IMR-90 (cell line): Measurements from ENCODE around the gene KLHL25. TPM values are rescaled to one million over a fixed set of nuclear protein-coding genes. Genes with fewer than 3 reads are reported as not detected.

Source experiments
- ATAC-seq: fragments of 200-7000 bp; cut with Tn5 transposase; 2 replicates; pipeline ENCODE4 v1.9.1; 2020; ENCODE audit warnings: low read depth, mild to moderate bottlenecking, moderate library complexity
- BruUV-seq: library from RNA; stranded (reverse); fragments of 400-500 nt; replicated peaks from 2 replicates; lab custom pipeline; 2021; lab: Mats Ljungman, UMichigan
- CTCF ChIA-PET: fragments of 300-600 bp; formaldehyde crosslinking; extraction: SDS; loops from one replicate; lab custom pipeline; 2021; ENCODE audit warnings: antibody characterized with exemption; lab: Yijun Ruan, JAX
- POLR2A ChIA-PET: fragments of 300-600 bp; sonication (Branson Sonifier 250); formaldehyde crosslinking; loops from one replicate; lab custom pipeline; 2022; ENCODE audit warnings: antibody characterized with exemption; ENCODE audit not compliant: unreplicated experiment; lab: Charles Lee
- DNase-seq: peaks from one replicate; pipeline ENCODE4 v3.0.0; 2013
- H2AFZ ChIP-seq: replicated peaks from 2 replicates; pipeline ENCODE3; 2013; ENCODE audit warnings: low read length, mild to moderate bottlenecking; ENCODE audit not compliant: poor library complexity
- H2AK5ac ChIP-seq: 2 replicates; pipeline ENCODE4 v1.6.1; 2013; ENCODE audit warnings: low read depth, low read length, inconsistent platforms
- H2AK9ac ChIP-seq: replicated peaks from 2 replicates; pipeline ENCODE3; 2013; ENCODE audit warnings: mild to moderate bottlenecking, low read depth, low read length, moderate library complexity; ENCODE audit not compliant: poor library complexity
- H2BK120ac ChIP-seq: 2 replicates; pipeline ENCODE4 v1.6.1; 2013; ENCODE audit warnings: low read depth, low read length, inconsistent platforms
- H2BK15ac ChIP-seq: 3 replicates; pipeline ENCODE4 v1.6.1; 2013; ENCODE audit warnings: low read depth, low read length, inconsistent platforms
- H2BK20ac ChIP-seq: 2 replicates; pipeline ENCODE4 v1.6.1; 2013; ENCODE audit warnings: low read depth, mild to moderate bottlenecking, inconsistent platforms, low read length, moderate library complexity
- H2BK5ac ChIP-seq: 2 replicates; pipeline ENCODE4 v1.6.1; 2013; ENCODE audit warnings: mild to moderate bottlenecking, low read depth, low read length, inconsistent platforms; ENCODE audit not compliant: poor library complexity, severe bottlenecking
- H3K14ac ChIP-seq: replicated peaks from 2 replicates; pipeline ENCODE4 v1.6.1; 2013; ENCODE audit warnings: low read depth, low read length, inconsistent platforms
- H3K18ac ChIP-seq: 2 replicates; pipeline ENCODE4 v1.6.1; 2013; ENCODE audit warnings: low read depth, low read length, control low read depth
- H3K23ac ChIP-seq: 2 replicates; pipeline ENCODE4 v1.6.1; 2013; ENCODE audit warnings: low read depth, low read length, inconsistent platforms
- H3K27ac ChIP-seq: 2 replicates; pipeline ENCODE4 v1.5.1; 2013; ENCODE audit warnings: mild to moderate bottlenecking, control low read depth, low read length; ENCODE audit not compliant: insufficient read depth
- H3K27me3 ChIP-seq: 2 replicates; pipeline ENCODE4 v1.6.1; 2013; ENCODE audit warnings: low read length; ENCODE audit not compliant: control insufficient read depth, insufficient read depth
- H3K36me3 ChIP-seq: 2 replicates; pipeline ENCODE4 v1.6.1; 2013; ENCODE audit warnings: low read length, mixed read lengths; ENCODE audit not compliant: control insufficient read depth, insufficient read depth
- H3K4ac ChIP-seq: 2 replicates; pipeline ENCODE4 v1.6.1; 2013; ENCODE audit warnings: low read depth, low read length, inconsistent platforms
- H3K4me1 ChIP-seq: 2 replicates; pipeline ENCODE4 v1.6.1; 2013; ENCODE audit warnings: low read length, mixed read lengths; ENCODE audit not compliant: control insufficient read depth, insufficient read depth
- H3K4me2 ChIP-seq: 2 replicates; pipeline ENCODE4 v1.6.1; 2013; ENCODE audit warnings: low read depth, mild to moderate bottlenecking, control low read depth, low read length, moderate library complexity
- H3K4me3 ChIP-seq: 2 replicates; pipeline ENCODE4 v1.5.1; 2013; ENCODE audit warnings: low read depth, mild to moderate bottlenecking, control low read depth, low read length, moderate library complexity; ENCODE audit not compliant: insufficient read depth
- H3K56ac ChIP-seq: 2 replicates; pipeline ENCODE4 v1.6.1; 2013; ENCODE audit warnings: low read length, inconsistent platforms; ENCODE audit not compliant: insufficient read depth; ENCODE audit errors: extremely low read depth
- H3K79me1 ChIP-seq, 2 experiments: 2 replicates each; pipeline ENCODE4 v1.6.1; 2013; ENCODE audit warnings: low read length in 2 of 2, inconsistent platforms in 1 of 2, low read depth in 1 of 2
- H3K9ac ChIP-seq: 2 replicates; pipeline ENCODE4 v1.6.1; 2013; ENCODE audit warnings: low read depth, low read length, control low read depth
- H3K9me1 ChIP-seq: 2 replicates; pipeline ENCODE4 v1.6.1; 2013; ENCODE audit warnings: low read length, inconsistent platforms; ENCODE audit not compliant: insufficient read depth
- H3K9me3 ChIP-seq: 2 replicates; pipeline ENCODE4 v1.6.1; 2013; ENCODE audit warnings: low read length; ENCODE audit not compliant: control insufficient read depth, insufficient read depth
- H4K20me1 ChIP-seq: 2 replicates; pipeline ENCODE4 v1.6.1; 2013; ENCODE audit warnings: low read length, inconsistent platforms; ENCODE audit not compliant: insufficient read depth
- H4K5ac ChIP-seq: 2 replicates; pipeline ENCODE4 v1.6.1; 2013; ENCODE audit warnings: mild to moderate bottlenecking, low read depth, low read length, control low read depth
- H4K8ac ChIP-seq, 2 experiments: 2 replicates each; pipeline ENCODE4 v1.6.1; 2013; ENCODE audit warnings: low read depth in 2 of 2, low read length in 2 of 2, control low read depth in 1 of 2, inconsistent platforms in 1 of 2
- H4K91ac ChIP-seq: 2 replicates; pipeline ENCODE4 v1.6.1; 2013; ENCODE audit warnings: low read depth, low read length, inconsistent platforms; ENCODE audit not compliant: insufficient read depth
- BHLHE40 ChIP-seq: fragments of 150-350 bp; IDR thresholded peaks from 2 replicates; pipeline ENCODE4 v1.6.1; 2016; ENCODE audit warnings: mild to moderate bottlenecking, low read depth, low read length
- WGBS, 2 experiments: methylation state at CpG; one replicate each; pipeline versions ENCODE4 v1.1.5 to v1.1.7; 2013; ENCODE audit warnings: missing lambda C conversion rate in 2 of 2; ENCODE audit not compliant: insufficient read length in 1 of 2; ENCODE audit errors: extremely low coverage in 2 of 2; 5-methylcytosine and 5-hydroxymethylcytosine counted together
- dilution Hi-C: fragments of 300-500 bp; cut with HindIII; formaldehyde crosslinking; loops from one replicate; pipeline ENCODE4 v1.14.3; 2018; ENCODE audit warnings: low sequenced_read_pairs; ENCODE audit not compliant: unreplicated experiment
- in situ Hi-C: fragments of 300-500 bp; cut with MboI; formaldehyde crosslinking; loops from 3 replicates; pipeline ENCODE4 v1.14.3; 2019; ENCODE audit warnings: low sequenced_read_pairs, inconsistent platforms, mixed read lengths
- intact Hi-C: fragments of 100-400 bp; cut with micrococcal nuclease; formaldehyde crosslinking; loops from 2 replicates; pipeline ENCODE4 v1.10.0; 2022
- polyA plus RNA-seq, 3 experiments: library from polyadenylated mRNA; depleted of rRNA; stranded (reverse); fragments of >200 nt; gene quantifications; 2 replicates each; pipeline ENCODE4 v1.2.3, GENCODE V29; 2012; ENCODE audit warnings: low replicate concordance in 1 of 3
- total RNA-seq: library from RNA; depleted of rRNA; stranded (reverse); fragments of >200 nt; gene quantifications from 2 replicates; pipeline ENCODE4 v1.2.3, GENCODE V29; 2012

KLHL25 gene
- total and polyA plus RNA-seq, 2 of the 4 experiments (the other 2 are of a cell fraction) = 2.7 to 5.6 TPM

DNA sequence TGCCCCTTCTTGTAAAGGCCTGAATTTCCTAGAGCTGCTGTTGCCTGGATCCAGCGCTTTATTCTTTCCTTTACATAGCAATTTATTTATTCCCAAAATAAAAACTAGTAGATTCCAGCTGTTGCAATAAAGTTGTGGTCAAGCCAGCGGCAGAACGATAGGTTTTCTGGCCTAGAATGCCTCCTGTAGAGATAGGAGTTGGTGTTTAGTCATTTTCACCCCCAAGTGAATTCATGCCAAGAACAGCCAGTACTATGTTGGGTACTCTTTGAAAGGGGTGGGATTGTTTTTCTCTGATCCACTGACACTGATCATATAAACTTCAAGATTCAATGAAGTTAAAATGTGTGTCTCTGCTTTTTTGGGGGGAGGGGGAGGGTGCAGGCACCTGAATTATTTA lies 69.7 kb downstream of the KLHL25 start:
- ChIA-PET CTCF (interaction anchor here (0.6 to 1.0 kb wide), 3 partner anchors 8 to 373 kb away, joined by 3 to 4 read pairs (median 3); no protein-coding TSS in a partner anchor), POLR2A (no interaction called here)
- Histone ChIP-seq H3K27me3 (no peaks in the 10 kb centered on the region), H3K4me1 (peaks cover 6% of the 10 kb centered on the region), H3K79me1 (no peaks in the 10 kb centered on the region; a peak in 2 of 4 replicates), H4K20me1 (no peaks in the 10 kb centered on the region), H2AK9ac (no peak overlapping the region), H3K56ac (no peak overlapping the region), H4K91ac (no peak overlapping the region), H2AK5ac (no peak overlapping the region), H3K36me3 (peaks cover 31% of the 10 kb centered on the region), H3K9me3 (no peaks in the 10 kb centered on the region), H2BK15ac (no peak overlapping the region), H2BK120ac (no peak overlapping the region), H4K8ac (no peak overlapping the region), H2AFZ (no peak overlapping the region), H4K5ac (no peak overlapping the region), H3K27ac (no peak overlapping the region), H2BK20ac (no peak overlapping the region), H3K23ac (no peak overlapping the region), H3K4me3 (no peak overlapping the region), H3K18ac (no peak overlapping the region), H3K9ac (no peak overlapping the region), H2BK5ac (no peak overlapping the region), H3K9me1 (no peaks in the 10 kb centered on the region), H3K4me2 (no peak overlapping the region), H3K14ac (no peak overlapping the region), H3K4ac (no peak overlapping the region)
- no CpG with 5 or more reads among the region's 3 CpGs for WGBS, 2 experiments
- no TSS peak for BruUV-seq
- no peak for ATAC-seq
- TF ChIP-seq BHLHE40 = no peak
- DNase-seq = no peak
- intact Hi-C loops = no loop called here
- dilution Hi-C loops = no loop called here
- in situ Hi-C loops = no loop called here
